Measurements from ENCODE around the gene PUS1. TPM values are rescaled to one million over a fixed set of nuclear protein-coding genes. Genes with fewer than 3 reads are reported as not detected.
"Not testable (repeated sequence)": the region's sequence is repeated elsewhere in the genome, so short reads cannot be mapped to it uniquely, and the experiment has no call there.

The PUS1 gene
- total RNA-seq, 1 donor from 2014 or later, result 26.0 TPM

GRCh38 chr12:131934535-131934934 lies 5.5 kb downstream of the PUS1 start:
- DNase-seq (ENCODE audit: low spot score), result no peak

GRCh38 chr12:131938082-131938481 lies 9.0 kb downstream of the PUS1 start:
- DNase-seq (ENCODE audit: low spot score), result no peak

GRCh38 chr12:131939007-131939406 lies 9.9 kb downstream of the PUS1 start:
- no peak for DNase-seq (ENCODE audit: low spot score)

GRCh38 chr12:131940141-131940547 lies 11.1 kb downstream of the PUS1 start:
- DNase-seq (ENCODE audit: low spot score), result no peak

- no peak for DNase-seq (ENCODE audit: low spot score)
These were observed 12.3 kb downstream of the PUS1 start for GRCh38 chr12:131941116-131941986.

GRCh38 chr12:131941987-131942341 lies 12.9 kb downstream of the PUS1 start:
- DNase-seq (ENCODE audit: low spot score), result no peak

- no peak for DNase-seq (ENCODE audit: low spot score)
These were observed 13.6 kb downstream of the PUS1 start for GRCh38 chr12:131942671-131943070.

GRCh38 chr12:131943389-131943788 lies 14.3 kb downstream of the PUS1 start:
- no peak for DNase-seq (ENCODE audit: low spot score)

GRCh38 chr12:131943876-131944275 lies 14.8 kb downstream of the PUS1 start:
- no peak for DNase-seq (ENCODE audit: low spot score)

GRCh38 chr12:131944601-131945251 lies 15.7 kb downstream of the PUS1 start:
- DNase-seq (ENCODE audit: low spot score), result no peak

- no peak for DNase-seq (ENCODE audit: low spot score)
These were observed 17.7 kb downstream of the PUS1 start for GRCh38 chr12:131946757-131947156.

- no peak for DNase-seq (ENCODE audit: low spot score)
These were observed 18.5 kb downstream of the PUS1 start for GRCh38 chr12:131947482-131948027.

- DNase-seq (ENCODE audit: low spot score), result no peak
These were observed 19.2 kb downstream of the PUS1 start for GRCh38 chr12:131948166-131948712.

GRCh38 chr12:131948713-131949430 lies 19.8 kb downstream of the PUS1 start:
- not testable (repeated sequence) for DNase-seq (ENCODE audit: low spot score)

- peak; percentile 96 for DNase-seq (ENCODE audit: low spot score)
These were observed 20.5 kb downstream of the PUS1 start, which contains the start of gene EP400 for GRCh38 chr12:131949431-131950181. Gene EP400, plus strand, starts transcription at chr12:131949942. Its CDS starts 10,678 bp downstream, at chr12:131960620.

- DNase-seq (ENCODE audit: low spot score), result no peak
These were observed 21.3 kb downstream of the PUS1 start for GRCh38 chr12:131950182-131950913.

- DNase-seq (ENCODE audit: low spot score), result not testable (repeated sequence)
These were observed 24.7 kb downstream of the PUS1 start for GRCh38 chr12:131953810-131954209.

- DNase-seq (ENCODE audit: low spot score), result not testable (repeated sequence)
These were observed 25.4 kb downstream of the PUS1 start for GRCh38 chr12:131954460-131954859.

GRCh38 chr12:131959116-131959515 lies 30.0 kb downstream of the PUS1 start:
- no peak for DNase-seq (ENCODE audit: low spot score)
